Mesenchymal stem cell (in vitro differentiated cells and primary cell): Measurements from ENCODE around the gene MOV10L1.
A peak's percentile ranks its signal among the peaks of the same experiment; 100 is the strongest.

Source experiments
- DNase-seq: peaks from one replicate; pipeline ENCODE4 v3.0.0-alpha.2; 2013
- H2AFZ ChIP-seq: one replicate; pipeline ENCODE4 v1.6.1; 2013; ENCODE audit warnings: low read depth, mild to moderate bottlenecking, control low read depth, inconsistent platforms, low read length, moderate library complexity
- H2AK5ac ChIP-seq: 2 replicates; pipeline ENCODE4 v1.6.1; 2013; ENCODE audit warnings: low read length, moderate library complexity, mild to moderate bottlenecking, inconsistent platforms; ENCODE audit not compliant: severe bottlenecking
- H2BK120ac ChIP-seq: one replicate; pipeline ENCODE4 v1.6.1; 2013; ENCODE audit warnings: low read depth, mild to moderate bottlenecking, inconsistent platforms, low read length, moderate library complexity
- H2BK12ac ChIP-seq, 2 experiments: one replicate each; pipeline ENCODE4 v1.6.1; 2013; ENCODE audit warnings: inconsistent platforms in 2 of 2, low read length in 2 of 2, mild to moderate bottlenecking in 2 of 2, moderate library complexity in 2 of 2, control low read depth in 1 of 2
- H2BK15ac ChIP-seq: one replicate; pipeline ENCODE4 v1.6.1; 2013; ENCODE audit warnings: mild to moderate bottlenecking, low read depth, inconsistent platforms; ENCODE audit not compliant: poor library complexity, severe bottlenecking
- H2BK5ac ChIP-seq: 2 replicates; pipeline ENCODE4 v1.6.1; 2013; ENCODE audit warnings: low read depth, mild to moderate bottlenecking, low read length, control low read depth, inconsistent platforms; ENCODE audit not compliant: poor library complexity, severe bottlenecking
- H3K14ac ChIP-seq, 2 experiments: one replicate each; pipeline ENCODE4 v1.6.1; 2013; ENCODE audit warnings: inconsistent platforms in 2 of 2, low read length in 2 of 2, control low read depth in 1 of 2, mild to moderate bottlenecking in 1 of 2, moderate library complexity in 1 of 2
- H3K18ac ChIP-seq, 2 experiments: one replicate each; pipeline ENCODE4 v1.6.1; 2013; ENCODE audit warnings: inconsistent platforms in 2 of 2, low read length in 2 of 2, control low read depth in 1 of 2, low read depth in 1 of 2, mild to moderate bottlenecking in 1 of 2
- H3K23ac ChIP-seq, 2 experiments: one replicate each; pipeline ENCODE4 v1.6.1; 2013; ENCODE audit warnings: inconsistent platforms in 2 of 2, low read length in 2 of 2, mild to moderate bottlenecking in 2 of 2, moderate library complexity in 2 of 2, control low read depth in 1 of 2
- H3K27ac ChIP-seq: 2 replicates; pipeline ENCODE4 v1.5.1; 2013; ENCODE audit warnings: mild to moderate bottlenecking, moderate library complexity, low read length, control low read depth, inconsistent platforms; ENCODE audit not compliant: poor library complexity, severe bottlenecking
- H3K27me3 ChIP-seq, 2 experiments: 2 replicates each; pipeline versions ENCODE4 v1.6.1 to v1.7.0; 2013; ENCODE audit warnings: low read length in 2 of 2, mild to moderate bottlenecking in 2 of 2, moderate library complexity in 2 of 2, control low read depth in 1 of 2, inconsistent platforms in 1 of 2; ENCODE audit not compliant: control insufficient read depth in 1 of 2, insufficient read depth in 1 of 2
- H3K36me3 ChIP-seq, 2 experiments: 2 replicates each; pipeline versions ENCODE4 v1.6.1 to v1.7.0; 2013; ENCODE audit warnings: low read length in 2 of 2, control low read depth in 1 of 2, inconsistent platforms in 1 of 2, low read depth in 1 of 2, mild to moderate bottlenecking in 1 of 2; ENCODE audit not compliant: insufficient read depth in 2 of 2, control insufficient read depth in 1 of 2
- H3K4ac ChIP-seq, 2 experiments: one replicate each; pipeline ENCODE4 v1.6.1; 2013; ENCODE audit warnings: inconsistent platforms in 2 of 2, low read length in 2 of 2, mild to moderate bottlenecking in 2 of 2, moderate library complexity in 2 of 2, control low read depth in 1 of 2, low read depth in 1 of 2
- H3K4me1 ChIP-seq: 2 replicates; pipeline ENCODE4 v1.6.1; 2013; ENCODE audit warnings: low read depth, low read length, control low read depth; ENCODE audit not compliant: control insufficient read depth, insufficient read depth
- H3K4me2 ChIP-seq: 2 replicates; pipeline ENCODE4 v1.6.1; 2013; ENCODE audit warnings: low read length, mild to moderate bottlenecking, inconsistent platforms; ENCODE audit not compliant: poor library complexity, severe bottlenecking
- H3K4me3 ChIP-seq, 2 experiments: 2 replicates each; pipeline versions ENCODE4 v1.5.1 to v1.7.0; 2013; ENCODE audit warnings: low read length in 2 of 2, mild to moderate bottlenecking in 2 of 2, control low read depth in 1 of 2, low read depth in 1 of 2; ENCODE audit not compliant: insufficient read depth in 1 of 2
- H3K79me1 ChIP-seq: replicated peaks from 2 replicates; pipeline ENCODE4 v1.6.1; 2013; ENCODE audit warnings: mild to moderate bottlenecking, control low read depth, low read length, inconsistent platforms; ENCODE audit not compliant: poor library complexity, severe bottlenecking
- H3K9ac ChIP-seq: 2 replicates; pipeline ENCODE4 v1.7.0; 2013; ENCODE audit warnings: mild to moderate bottlenecking, low read length, moderate library complexity
- H3K9me3 ChIP-seq: 2 replicates; pipeline ENCODE4 v1.7.0; 2013; ENCODE audit warnings: mild to moderate bottlenecking, low read length; ENCODE audit not compliant: control insufficient read depth
- H4K8ac ChIP-seq: one replicate; pipeline ENCODE4 v1.6.1; 2013; ENCODE audit warnings: inconsistent platforms, mild to moderate bottlenecking, low read length, moderate library complexity
- H4K91ac ChIP-seq: one replicate; pipeline ENCODE4 v1.6.1; 2013; ENCODE audit warnings: mild to moderate bottlenecking, low read length, inconsistent platforms
- WGBS: methylation state at CpG from one replicate; pipeline ENCODE4 v1.1.7; 2013; ENCODE audit warnings: mixed read lengths; 5-methylcytosine and 5-hydroxymethylcytosine counted together

The MOV10L1 gene

GRCh38 chr22:50192436-50193204 lies 102.8 kb downstream of the MOV10L1 start:
- H4K91ac ChIP-seq = peak overlapping the region; percentile 18

GRCh38 chr22:50193621-50194020 lies 103.8 kb downstream of the MOV10L1 start:
- no peaks in the 10 kb centered on the region for H3K27me3 ChIP-seq
- WGBS = 86% methylated on average over 8 of the region's 8 CpGs
- peaks cover 43% of the 10 kb centered on the region for H3K4me1 ChIP-seq
- H3K4me3 ChIP-seq = no peak overlapping the region
- H3K14ac ChIP-seq = no peak overlapping the region
- H3K23ac ChIP-seq = no peak overlapping the region
- no peak overlapping the region for H2AK5ac ChIP-seq
- no peak overlapping the region for H2BK12ac ChIP-seq
- no peak for DNase-seq
- no peak overlapping the region for H3K4ac ChIP-seq
- peaks cover 40% of the 10 kb centered on the region for H3K79me1 ChIP-seq
- no peak overlapping the region for H2AFZ ChIP-seq
- no peak overlapping the region for H2BK15ac ChIP-seq
- H3K9me3 ChIP-seq = no peaks in the 10 kb centered on the region
- H3K27ac ChIP-seq = no peak overlapping the region
- no peak overlapping the region for H4K8ac ChIP-seq
- H2BK120ac ChIP-seq = no peak overlapping the region
- no peak overlapping the region for H4K91ac ChIP-seq
- no peak overlapping the region for H3K18ac ChIP-seq
- H2BK5ac ChIP-seq = no peak overlapping the region
- peaks cover 29 to 72% of the 10 kb centered on the region in 2 experiments for H3K36me3 ChIP-seq
- H3K4me2 ChIP-seq = no peak overlapping the region
- no peak overlapping the region for H3K9ac ChIP-seq

More at GRCh38 chr22:50192436-50193204, 102.8 kb downstream of the MOV10L1 start:
- Histone ChIP-seq H2BK15ac (no peak overlapping the region), H3K23ac (no peak overlapping the region), H2BK5ac (no peak overlapping the region), H3K36me3 (peaks cover 26 to 65% of the 10 kb centered on the region in 2 experiments), H3K79me1 (peaks cover 40% of the 10 kb centered on the region), H4K8ac (no peak overlapping the region), H3K18ac (no peak overlapping the region), H3K4me2 (no peak overlapping the region), H2BK12ac (no peak overlapping the region), H2BK120ac (no peak overlapping the region), H3K27ac (no peak overlapping the region), H3K4me3 (no peak overlapping the region), H3K4ac (peak overlapping the region in 1 of 2 experiments; percentile 40), H3K27me3 (no peaks in the 10 kb centered on the region), H3K14ac (no peak overlapping the region), H2AK5ac (peak overlapping the region; percentile 24), H2AFZ (no peak overlapping the region), H3K9ac (no peak overlapping the region), H3K4me1 (peaks cover 45% of the 10 kb centered on the region), H3K9me3 (no peaks in the 10 kb centered on the region)
- 90% methylated on average over 25 of the region's 25 CpGs for WGBS
- no peak for DNase-seq

GRCh38 chr22:50194037-50194805 lies 104.4 kb downstream of the MOV10L1 start:
- Histone ChIP-seq H3K9ac (no peak overlapping the region), H3K23ac (no peak overlapping the region), H3K4me3 (no peak overlapping the region), H3K4me2 (no peak overlapping the region), H2AK5ac (no peak overlapping the region), H3K18ac (no peak overlapping the region), H3K9me3 (no peaks in the 10 kb centered on the region), H4K8ac (peak overlapping the region; percentile 4), H2BK120ac (no peak overlapping the region), H3K36me3 (peaks cover 25 to 73% of the 10 kb centered on the region in 2 experiments), H3K4me1 (peaks cover 40% of the 10 kb centered on the region), H2BK5ac (no peak overlapping the region), H3K79me1 (peaks cover 34% of the 10 kb centered on the region), H2BK12ac (no peak overlapping the region), H3K27me3 (no peaks in the 10 kb centered on the region), H2BK15ac (no peak overlapping the region), H3K14ac (no peak overlapping the region), H4K91ac (no peak overlapping the region), H3K4ac (no peak overlapping the region), H3K27ac (no peak overlapping the region), H2AFZ (no peak overlapping the region)
- DNase-seq = no peak
- 98% methylated on average over 44 of the region's 44 CpGs for WGBS

GRCh38 chr22:50196256-50196655 lies 106.5 kb downstream of the MOV10L1 start:
- peaks cover 26% of the 10 kb centered on the region for H3K4me1 ChIP-seq
- H3K79me1 ChIP-seq = peaks cover 33% of the 10 kb centered on the region
- no peak overlapping the region for H3K14ac ChIP-seq
- no peak overlapping the region for H3K9ac ChIP-seq
- H3K18ac ChIP-seq = no peak overlapping the region
- H2BK120ac ChIP-seq = no peak overlapping the region
- no peak overlapping the region for H4K8ac ChIP-seq
- H3K27ac ChIP-seq = no peak overlapping the region
- H4K91ac ChIP-seq = peak overlapping the region; percentile 25
- no peak overlapping the region for H3K4ac ChIP-seq
- H2BK5ac ChIP-seq = no peak overlapping the region
- no peak overlapping the region for H3K4me3 ChIP-seq
- no peak overlapping the region for H3K4me2 ChIP-seq
- no peak overlapping the region for H2AFZ ChIP-seq
- no peaks in the 10 kb centered on the region for H3K27me3 ChIP-seq
- 97% methylated on average over 18 of the region's 18 CpGs for WGBS
- peaks cover 25 to 75% of the 10 kb centered on the region in 2 experiments for H3K36me3 ChIP-seq
- H2AK5ac ChIP-seq = no peak overlapping the region
- no peak overlapping the region for H2BK15ac ChIP-seq
- no peaks in the 10 kb centered on the region for H3K9me3 ChIP-seq
- no peak overlapping the region for H3K23ac ChIP-seq
- DNase-seq = no peak
- no peak overlapping the region for H2BK12ac ChIP-seq
